Measurements from ENCODE around the gene EFHC1.

GRCh38 chr6:52558266-52559000 is 138.3 kb downstream of the EFHC1 start:
- TF ChIP-seq CTCF (optimal IDR thresholded peaks at IDR 0.05 in 1 of 3, IDR thresholded peaks at IDR 0.05 in 1 of 3, conservative IDR thresholded peaks at IDR 0.05 in 1 of 3; ENCODE audit: extremely low read depth in 1 of 3, insufficient read depth in 2 of 3, low read length in 3 of 3) (no peak), EZH2 (IDR thresholded peaks at IDR 0.05; ENCODE audit: low read length) (no peak)

Data from keratinocyte (primary cell).